HCT116 (cell line): ENCODE data around the gene UBN1. TPM values are rescaled to one million over a fixed set of nuclear protein-coding genes. Genes with fewer than 3 reads are reported as not detected.

Source experiments
- ATAC-seq: fragments of 200-7000 bp; cut with Tn5 transposase; 2 replicates; pipeline ENCODE4 v1.9.1; 2020; ENCODE audit warnings: mild to moderate bottlenecking, moderate library complexity
- BruUV-seq: library from RNA; stranded (reverse); fragments of 400-500 nt; replicated peaks from 2 replicates; lab custom pipeline; 2021; lab: Mats Ljungman, UMichigan
- CTCF ChIA-PET: fragments of 300-600 bp; sonication (Branson Sonifier 250); formaldehyde crosslinking; loops from one replicate; lab custom pipeline; 2021; ENCODE audit warnings: antibody characterized with exemption; lab: Charles Lee
- POLR2A ChIA-PET: fragments of 300-600, 350-600 bp; sonication (Branson Sonifier 250); formaldehyde crosslinking; loops from one replicate; lab custom pipeline; 2021; ENCODE audit warnings: antibody characterized with exemption; lab: Charles Lee
- RAD21 ChIA-PET, 2 experiments: fragments of 300-600 bp; sonication (Branson Sonifier 250); formaldehyde crosslinking; loops; one replicate each; lab custom pipeline; 2023; ENCODE audit warnings: low total read pairs in 2 of 2; ENCODE audit not compliant: uncharacterized antibody in 2 of 2, unreplicated experiment in 2 of 2, low non-redundant PET in 1 of 2; lab: Charles Lee
- DNase-seq: peaks from one replicate; pipeline ENCODE4 v3.0.0-alpha.2; 2010; ENCODE audit warnings: low read depth, low spot score
- H2AFZ ChIP-seq: fragments of 200-600 bp; shearing (Covaris generic), sonication (generic); 2 replicates; pipeline ENCODE4 v1.6.1; 2017; ENCODE audit warnings: low read depth, mixed run types, mixed read lengths, antibody characterized with exemption, low read length; ENCODE audit not compliant: poor library complexity, severe bottlenecking
- H3K27ac ChIP-seq: 2 replicates; pipeline ENCODE4 v1.5.1; 2012; ENCODE audit warnings: low read depth, low read length
- H3K27me3 ChIP-seq: fragments of 200-600 bp; sonication (generic); 2 replicates; pipeline ENCODE4 v1.6.1; 2016; ENCODE audit warnings: mixed run types, low read length, mixed read lengths; ENCODE audit not compliant: insufficient read depth
- H3K36me3 ChIP-seq, 2 experiments: fragments of 200-500 bp in 1 of 2; fragments of 200-600 bp in 1 of 2; sonication (Bioruptor generic) in 1 of 2; sonication (generic) in 1 of 2; 2 replicates each; pipeline versions ENCODE4 v1.5.1 to v1.6.1; 2014 to 2016; ENCODE audit warnings: low read length in 2 of 2, inconsistent platforms in 1 of 2, mixed read lengths in 1 of 2, mixed run types in 1 of 2; ENCODE audit not compliant: insufficient read depth in 2 of 2, control insufficient read depth in 1 of 2
- H3K4me1 ChIP-seq, 2 experiments: fragments of 200-600 bp in 1 of 2; sonication (generic) in 1 of 2; 2 replicates each; pipeline versions ENCODE4 v1.5.1 to v1.6.1; 2012 to 2017; ENCODE audit warnings: low read length in 2 of 2, inconsistent platforms in 1 of 2, mild to moderate bottlenecking in 1 of 2, mixed read lengths in 1 of 2, mixed run types in 1 of 2, moderate library complexity in 1 of 2; ENCODE audit not compliant: insufficient read depth in 2 of 2, control insufficient read depth in 1 of 2
- H3K4me2 ChIP-seq: fragments of 200-600 bp; sonication (generic); 2 replicates; pipeline ENCODE4 v1.6.1; 2017; ENCODE audit warnings: mixed run types, low read length, mixed read lengths
- H3K4me3 ChIP-seq, 2 experiments: fragments of 200-600 bp in 1 of 2; sonication (generic) in 1 of 2; replicated peaks in 1 of 2; 2 replicates each; pipeline ENCODE4 v1.5.1; 2011 to 2016; ENCODE audit warnings: low read length in 2 of 2, control low read depth in 1 of 2, low read depth in 1 of 2, mild to moderate bottlenecking in 1 of 2, mixed read lengths in 1 of 2, mixed run types in 1 of 2
- H3K79me2 ChIP-seq: fragments of 200-600 bp; sonication (generic); 2 replicates; pipeline ENCODE4 v1.6.1; 2017; ENCODE audit warnings: mild to moderate bottlenecking, mixed run types, low read length, moderate library complexity, mixed read lengths; ENCODE audit not compliant: insufficient read depth
- H3K9ac ChIP-seq: fragments of 200-600 bp; sonication (generic); 2 replicates; pipeline ENCODE4 v1.6.1; 2016; ENCODE audit warnings: low read length, mixed read lengths
- H3K9me2 ChIP-seq: fragments of 200-600 bp; sonication (generic), shearing (Covaris generic); 2 replicates; pipeline ENCODE4 v1.6.1; 2017; ENCODE audit warnings: mixed run types, mild to moderate bottlenecking, moderate library complexity; ENCODE audit not compliant: insufficient read depth
- H3K9me3 ChIP-seq, 2 experiments: fragments of 200-500 bp in 1 of 2; fragments of 200-600 bp in 1 of 2; sonication (Bioruptor generic) in 1 of 2; sonication (generic) in 1 of 2; 2 replicates each; pipeline ENCODE4 v1.6.1; 2014 to 2017; ENCODE audit warnings: low read length in 2 of 2, mixed read lengths in 2 of 2, inconsistent platforms in 1 of 2, low read depth in 1 of 2, mild to moderate bottlenecking in 1 of 2, mixed run types in 1 of 2, moderate library complexity in 1 of 2; ENCODE audit not compliant: control insufficient read depth in 1 of 2, insufficient read depth in 1 of 2
- H4K20me1 ChIP-seq: fragments of 200-600 bp; sonication (generic), shearing (Covaris generic); 2 replicates; pipeline ENCODE4 v1.6.1; 2017; ENCODE audit warnings: mixed run types, mild to moderate bottlenecking, moderate library complexity; ENCODE audit not compliant: insufficient read depth
- ATF3 ChIP-seq: IDR thresholded peaks from 2 replicates; pipeline ENCODE4 v1.6.1; 2012
- CEBPB ChIP-seq: IDR thresholded peaks from 2 replicates; pipeline ENCODE4 v1.6.1; 2012; ENCODE audit warnings: low read depth
- FOSL1 ChIP-seq: IDR thresholded peaks from 2 replicates; pipeline ENCODE4 v1.6.1; 2012; ENCODE audit warnings: low read depth
- POLR2A ChIP-seq: IDR thresholded peaks from 2 replicates; pipeline ENCODE4 v1.7.0; 2011; ENCODE audit warnings: borderline replicate concordance; ENCODE audit not compliant: insufficient read depth, insufficient read length; ENCODE audit errors: extremely low read depth
- POLR2AphosphoS5 ChIP-seq: IDR thresholded peaks from 2 replicates; pipeline ENCODE4 v1.6.1; 2011; ENCODE audit warnings: mild to moderate bottlenecking, low read depth, low read length, moderate library complexity
- RAD21 ChIP-seq: IDR thresholded peaks from 2 replicates; pipeline ENCODE4 v1.6.1; 2012; ENCODE audit warnings: low read depth, mild to moderate bottlenecking
- SP1 ChIP-seq: IDR thresholded peaks from 2 replicates; pipeline ENCODE4 v1.6.1; 2012; ENCODE audit warnings: low read depth
- SRF ChIP-seq: IDR thresholded peaks from 2 replicates; pipeline ENCODE4 v1.6.1; 2012; ENCODE audit warnings: low read depth
- TCF7L2 ChIP-seq: IDR thresholded peaks from 2 replicates; pipeline ENCODE4 v1.7.0; 2011; ENCODE audit warnings: borderline replicate concordance, inconsistent platforms; ENCODE audit not compliant: insufficient read depth, insufficient read length; ENCODE audit errors: extremely low read depth
- YY1 ChIP-seq: IDR thresholded peaks from 2 replicates; pipeline ENCODE4 v1.6.1; 2011; ENCODE audit warnings: low read length, low read depth, moderate library complexity, mild to moderate bottlenecking; ENCODE audit not compliant: insufficient replicate concordance; ENCODE audit errors: extremely low read depth
- ZBTB33 ChIP-seq: IDR thresholded peaks from 2 replicates; pipeline ENCODE4 v1.6.1; 2011; ENCODE audit warnings: mild to moderate bottlenecking, low read length, moderate library complexity; ENCODE audit not compliant: insufficient replicate concordance; ENCODE audit errors: extremely low read depth
- ZFX ChIP-seq: fragments of 450-650 bp; IDR thresholded peaks from 2 replicates; pipeline ENCODE4 v1.6.1; 2017
- ZNF274 ChIP-seq: fragments of 200-500 bp; sonication (Bioruptor generic); IDR thresholded peaks from 2 replicates; pipeline ENCODE4 v1.6.1; 2014; ENCODE audit warnings: mild to moderate bottlenecking, low read depth, low read length, inconsistent platforms
- intact Hi-C: fragments of 100-400 bp; cut with micrococcal nuclease; formaldehyde crosslinking; loops from 2 replicates; pipeline ENCODE4 v1.10.0; 2022
- total RNA-seq: library from RNA; stranded (reverse); gene quantifications from one replicate; pipeline ENCODE4 v1.2.1, GENCODE V29; 2021; ENCODE audit not compliant: unreplicated experiment

UBN1 gene
- total RNA-seq, 1 experiment from 2014 or later = 31.9 TPM

DNA sequence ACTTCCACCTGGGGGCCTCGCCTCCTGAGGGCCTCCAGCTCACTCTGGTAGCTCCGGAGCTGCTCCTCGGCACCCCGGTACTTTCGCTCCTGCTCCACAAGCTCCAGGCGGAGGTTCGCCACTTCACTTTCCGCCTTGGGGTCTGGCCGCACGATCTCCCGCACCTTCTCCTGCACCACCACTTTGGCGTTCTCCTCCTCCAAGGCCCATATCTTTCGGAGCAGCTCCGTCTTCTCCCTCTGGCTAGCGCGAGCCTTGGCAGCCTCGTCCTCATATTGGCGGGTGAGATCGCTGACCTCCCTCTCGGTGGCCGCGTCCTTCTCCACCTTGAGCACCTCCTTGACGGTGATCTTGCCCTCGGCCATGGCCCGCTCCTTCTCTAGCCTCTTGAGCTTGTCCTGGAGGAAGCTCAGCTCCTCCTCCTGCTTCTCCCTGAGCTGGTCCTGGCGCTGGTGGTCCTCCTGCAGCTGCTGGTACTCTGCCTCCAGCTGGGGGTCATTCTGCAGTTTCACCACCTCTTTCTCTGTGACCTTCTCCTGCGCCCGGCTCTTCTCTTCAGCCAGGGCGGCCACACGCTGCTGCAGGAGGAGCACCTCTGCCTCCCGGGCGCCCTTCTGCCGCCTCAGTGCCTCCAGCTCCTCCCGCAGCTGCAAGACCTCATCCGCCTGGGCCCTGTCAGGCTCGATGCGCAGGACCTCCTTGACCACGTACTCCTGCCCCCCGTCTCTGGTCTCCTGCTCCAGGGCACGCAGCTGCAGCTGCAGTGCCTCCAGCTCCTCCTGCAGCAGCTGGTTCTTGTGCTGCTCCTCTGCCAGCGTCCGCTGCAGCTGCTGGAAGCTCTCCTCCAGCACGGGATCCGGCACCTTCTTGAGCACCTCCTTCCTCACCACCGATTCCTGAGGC, 37.9 kb downstream of the UBN1 start:
- H3K27ac ChIP-seq = no peak overlapping the region
- no TSS peak for BruUV-seq
- peaks cover 26 to 40% of the 10 kb centered on the region in 2 experiments for H3K36me3 ChIP-seq

GRCh38 chr16:4886151-4886550, 38.9 kb downstream of the UBN1 start:
- Histone ChIP-seq H3K4me2 (no peak overlapping the region), H2AFZ (no peak overlapping the region), H3K27me3 (no peaks in the 10 kb centered on the region), H3K79me2 (no peaks in the 10 kb centered on the region), H3K36me3 (peaks cover 27 to 31% of the 10 kb centered on the region in 2 experiments), H3K27ac (no peak overlapping the region), H4K20me1 (peaks cover 8% of the 10 kb centered on the region; the same call in 1 of the 2 replicates), H3K9me3 (no peaks in the 10 kb centered on the region; a peak in 1 of 4 replicates), H3K9me2 (no peaks in the 10 kb centered on the region), H3K9ac (no peak overlapping the region), H3K4me3 (no peak overlapping the region), H3K4me1 (peaks cover 19 to 23% of the 10 kb centered on the region in 2 experiments)
- intact Hi-C loops = no loop called here
- no TSS peak for BruUV-seq
- ChIA-PET POLR2A (no interaction called here), CTCF (no interaction called here), RAD21 (no interaction called here)
- ATAC-seq = no peak
- DNase-seq = no peak
- TF ChIP-seq ZBTB33 (no peak), SP1 (no peak), POLR2A (no peak), SRF (no peak), ZFX (no peak), ZNF274 (no peak), RAD21 (no peak), TCF7L2 (no peak), ATF3 (no peak), YY1 (no peak), POLR2AphosphoS5 (no peak), CEBPB (no peak), FOSL1 (no peak)

More for the DNA sequence above, 37.9 kb downstream of the UBN1 start:
- RAD21 ChIA-PET = interaction anchor here (0.6 kb wide), 2 partner anchors 41 to 69 kb away, joined by 3 read pairs; no protein-coding TSS in a partner anchor
- H3K4me2 ChIP-seq = no peak overlapping the region
- H3K4me1 ChIP-seq = peaks cover 21 to 27% of the 10 kb centered on the region in 2 experiments
- H3K4me3 ChIP-seq = no peak overlapping the region
- no peaks in the 10 kb centered on the region for H3K79me2 ChIP-seq
- no peak overlapping the region for H2AFZ ChIP-seq
- no peak for DNase-seq
- POLR2A ChIA-PET = no interaction called here
- H3K9me3 ChIP-seq = no peaks in the 10 kb centered on the region; a peak in 1 of 4 replicates
- peaks cover 8% of the 10 kb centered on the region; the same call in 1 of the 2 replicates for H4K20me1 ChIP-seq
- no peaks in the 10 kb centered on the region for H3K9me2 ChIP-seq
- H3K27me3 ChIP-seq = no peaks in the 10 kb centered on the region
- CTCF ChIA-PET = no interaction called here
- H3K9ac ChIP-seq = no peak overlapping the region
- no peak for TF ChIP-seq FOSL1
- ATAC-seq = no peak
- intact Hi-C loops = no loop called here
